Raji (cell line): Measurements from ENCODE around the gene MAEA.

Experiments used
- POLR2A ChIP-seq: IDR thresholded peaks from 2 replicates; pipeline ENCODE4 v1.6.1; 2011; ENCODE audit warnings: low read depth, low read length, control low read depth; ENCODE audit not compliant: insufficient read depth

Gene MAEA

DNA sequence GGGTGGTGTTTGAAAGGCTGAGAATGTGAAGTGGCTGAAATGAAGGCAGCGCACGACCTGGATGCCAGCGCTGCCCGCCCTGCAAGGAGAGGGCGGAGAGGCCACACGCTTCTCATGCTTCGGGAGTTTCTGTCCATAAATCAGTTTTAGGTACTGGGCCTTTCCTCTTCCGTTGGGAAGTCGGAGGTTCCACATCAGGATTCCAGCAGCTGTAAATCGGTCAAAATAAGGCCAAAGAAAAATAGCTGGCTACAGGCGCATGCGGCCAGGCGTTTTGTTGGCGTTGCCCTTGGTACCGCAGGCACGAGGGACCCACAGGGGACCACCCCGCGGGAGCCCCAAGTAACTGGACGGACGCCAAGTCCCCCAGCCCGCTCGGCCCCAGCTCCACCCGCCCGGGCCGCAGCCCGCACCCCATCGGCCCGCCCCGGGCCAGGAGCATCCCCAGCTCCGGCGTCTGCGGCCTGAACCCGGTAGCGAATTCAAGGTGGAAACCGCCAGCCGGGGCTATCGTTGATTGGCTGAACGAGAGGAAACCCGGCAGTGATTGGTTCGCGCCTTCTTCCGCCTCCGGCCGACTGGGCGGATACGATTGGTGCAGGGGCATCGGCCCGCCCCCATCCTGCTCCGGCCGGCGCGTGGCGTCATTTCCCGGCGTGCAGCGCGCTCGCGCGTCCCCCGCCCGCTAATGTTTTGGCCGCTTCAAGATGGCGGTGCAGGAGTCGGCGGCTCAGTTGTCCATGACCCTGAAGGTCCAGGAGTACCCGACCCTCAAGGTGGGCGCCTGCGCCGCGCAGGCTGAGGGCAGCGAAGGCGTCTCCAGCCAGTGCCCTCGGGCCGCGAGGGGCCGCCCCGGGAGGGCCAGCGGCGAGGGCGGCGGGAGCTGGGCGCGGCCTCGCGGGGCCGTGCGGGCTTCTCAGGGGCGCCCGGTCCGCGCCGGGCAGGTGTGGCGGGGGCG is at the start of gene MAEA:
MAEA (plus strand) TSS at position 685 of the 958 bp plus-strand sequence; CDS start at position 708, 23 bp downstream.
- TF ChIP-seq POLR2A = peak; percentile 88

DNA sequence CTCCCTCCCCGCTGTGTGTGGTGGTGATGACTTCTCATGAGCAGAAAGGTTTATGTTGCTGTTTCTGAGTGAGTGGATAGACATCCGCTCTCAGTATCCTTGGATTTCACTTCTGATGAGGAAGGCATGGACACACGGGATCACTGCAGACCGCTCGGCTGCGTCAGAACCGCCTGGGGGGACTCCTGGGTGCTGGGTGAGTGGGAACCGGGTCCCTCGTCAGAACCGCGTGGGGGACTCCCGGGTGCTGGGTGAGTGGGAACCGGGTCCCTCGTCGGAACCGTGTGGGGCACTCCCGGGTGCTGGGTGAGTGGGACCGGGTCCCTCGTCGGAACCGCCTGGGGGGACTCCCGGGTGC is 49.8 kb upstream of the MAEA start:
- TF ChIP-seq POLR2A = no peak

DNA sequence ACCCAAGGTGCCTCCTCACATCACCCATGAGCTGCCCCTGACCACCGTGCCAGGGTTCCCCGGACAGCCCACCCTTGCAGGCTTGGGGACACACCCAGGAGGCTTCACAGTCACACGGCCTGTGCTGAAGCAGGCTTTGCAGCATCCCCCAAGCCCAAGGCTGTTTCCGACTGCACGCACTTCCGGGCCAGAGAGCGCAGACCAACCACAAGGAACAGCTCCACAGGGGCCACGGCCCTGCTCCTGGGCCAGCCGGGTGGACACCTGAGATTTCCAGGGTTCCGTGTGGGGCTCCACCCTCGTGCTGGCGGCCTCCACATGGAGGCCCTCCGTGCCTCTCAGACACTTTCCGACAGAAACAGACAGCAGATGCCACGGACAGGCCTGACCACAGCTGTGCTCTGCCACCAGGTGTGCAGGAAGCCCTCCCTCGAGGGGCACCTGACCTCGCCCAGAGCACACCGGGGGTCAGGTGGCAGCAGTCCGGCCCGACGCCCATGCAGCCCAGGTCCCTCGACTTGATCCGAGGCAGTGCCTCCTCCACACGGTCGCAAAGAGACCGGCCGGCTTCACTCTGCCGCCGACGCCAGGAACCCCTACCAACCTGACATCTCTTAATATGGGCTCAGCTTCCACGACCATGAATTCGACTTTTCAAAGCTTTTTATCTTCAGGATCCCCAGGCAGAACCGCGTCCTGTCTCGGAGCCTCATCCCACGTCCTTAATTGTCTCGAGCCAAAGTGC is 48.8 kb upstream of the MAEA start:
- TF ChIP-seq POLR2A = no peak

DNA sequence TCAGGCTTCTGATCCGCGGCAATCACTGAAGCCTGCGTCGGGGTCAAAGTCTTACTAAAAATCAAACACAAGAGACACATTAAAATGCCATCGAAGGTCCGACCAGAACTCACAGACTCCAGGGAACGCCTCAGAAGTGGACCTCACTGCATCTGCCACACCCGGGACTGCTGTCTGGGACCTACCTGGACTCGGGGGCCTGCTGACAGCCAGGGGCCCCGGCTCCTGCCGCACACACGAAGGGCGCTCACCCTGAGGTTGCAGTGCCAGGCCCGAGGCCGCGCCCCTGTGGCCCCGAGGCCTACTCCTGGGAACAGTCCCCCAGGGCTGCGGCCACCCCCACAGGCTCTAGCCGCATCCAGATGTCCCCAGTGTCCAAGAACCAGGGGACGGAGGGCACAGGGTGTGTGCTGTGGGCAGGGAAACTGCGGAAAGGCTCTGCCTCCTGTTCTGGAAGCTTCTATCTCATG is 48.2 kb upstream of the MAEA start:
- TF ChIP-seq POLR2A = no peak

DNA sequence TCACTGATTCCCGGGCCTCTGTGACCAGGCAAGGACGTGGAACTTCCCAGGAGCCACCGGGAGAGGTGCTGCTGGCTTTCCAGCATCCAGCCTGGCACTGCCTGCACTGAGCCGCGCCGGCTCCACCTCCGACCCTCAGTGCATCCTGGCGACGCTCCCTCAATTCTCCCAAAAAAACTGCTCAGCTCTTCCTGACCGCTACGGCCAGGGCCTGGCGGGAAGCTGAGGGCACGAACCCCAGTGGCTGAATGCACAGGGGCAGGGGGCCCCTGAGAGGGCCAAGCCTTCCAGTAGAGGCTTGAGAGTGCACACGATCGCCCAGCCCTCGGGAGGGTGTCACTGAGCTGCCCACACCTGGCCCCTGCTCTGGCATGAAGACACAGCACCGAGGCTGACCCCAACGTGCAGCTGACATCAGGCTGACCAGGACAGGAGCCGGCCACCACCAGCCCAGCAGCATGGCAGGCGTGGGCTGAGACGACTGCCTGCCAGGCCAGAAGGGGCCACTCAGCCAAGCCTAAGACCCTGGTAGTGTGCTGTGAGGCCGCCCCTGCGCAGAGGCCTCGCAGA is 47.7 kb upstream of the MAEA start:
- no peak for TF ChIP-seq POLR2A

DNA sequence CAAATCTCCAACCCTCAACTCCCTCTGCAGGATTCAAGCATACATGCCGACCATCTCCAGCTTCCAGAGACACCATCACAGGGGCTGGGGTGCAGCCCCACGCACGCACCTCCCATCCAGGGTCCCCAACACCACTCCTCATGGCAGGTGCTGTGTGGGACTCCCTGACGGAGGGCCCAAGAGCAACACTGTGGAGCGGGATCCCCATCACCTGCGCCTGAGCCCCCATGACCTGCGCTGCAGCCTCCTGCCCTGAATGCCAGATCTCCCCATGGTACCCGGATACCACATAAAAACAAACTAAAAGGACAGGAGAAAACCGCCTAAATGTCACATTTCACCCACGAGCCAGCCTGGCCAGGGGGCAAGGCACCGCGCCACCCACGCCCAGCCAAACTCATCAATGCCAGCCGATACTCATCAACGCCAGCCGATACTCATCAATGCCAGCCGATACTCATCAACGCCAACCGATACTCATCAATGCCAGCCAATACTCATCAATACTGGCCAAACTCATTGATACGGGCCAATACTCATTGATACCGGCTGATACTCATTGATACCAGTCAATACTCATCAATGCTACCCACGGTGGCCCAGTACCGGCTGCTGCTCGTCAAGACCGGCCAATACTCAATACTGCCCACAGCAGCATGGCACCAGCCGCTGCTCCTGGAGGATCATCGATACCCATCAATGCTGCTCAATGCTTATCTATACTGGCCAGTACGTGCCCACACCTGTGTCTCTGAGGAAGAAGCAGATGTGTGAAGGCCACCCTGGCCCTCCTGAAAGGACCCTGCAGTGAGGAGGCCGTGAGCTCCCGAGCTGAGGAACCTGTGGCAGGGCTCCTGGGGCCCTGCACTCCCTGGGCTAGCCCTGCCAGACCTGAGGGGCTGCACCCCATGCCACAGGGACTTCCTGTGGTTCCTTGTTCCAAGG is 46.9 kb upstream of the MAEA start:
- TF ChIP-seq POLR2A = no peak

DNA sequence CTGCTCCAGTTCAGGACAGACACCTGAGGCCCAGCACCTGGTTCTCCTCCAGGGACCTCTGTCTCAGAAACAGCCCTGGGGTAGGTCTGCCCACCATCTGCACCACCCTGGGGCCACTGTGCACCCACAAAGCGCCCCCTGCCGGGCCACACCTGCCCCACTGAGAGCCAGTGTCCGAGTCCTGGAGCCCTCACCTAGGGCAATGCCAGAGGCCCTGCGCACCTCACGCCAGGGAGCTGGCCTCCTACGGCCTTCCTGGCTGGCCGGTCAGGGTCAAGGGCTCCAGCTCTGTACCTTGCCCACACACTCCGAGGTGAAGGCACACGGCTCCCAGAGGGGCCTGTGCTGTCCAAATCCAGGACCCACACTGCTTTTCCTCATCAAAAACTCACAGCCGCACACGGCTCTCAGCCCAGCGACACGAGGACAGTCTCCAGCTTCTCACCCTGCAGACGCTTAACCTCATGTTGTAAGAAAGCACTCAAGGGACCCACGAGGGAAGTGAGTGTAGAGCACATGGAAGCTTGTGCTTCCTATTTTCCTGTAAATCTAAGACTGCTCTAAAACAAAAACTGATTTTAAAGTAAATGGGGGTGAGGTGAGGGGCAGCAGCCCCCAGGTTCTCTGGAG is 46.1 kb upstream of the MAEA start:
- TF ChIP-seq POLR2A = no peak

DNA sequence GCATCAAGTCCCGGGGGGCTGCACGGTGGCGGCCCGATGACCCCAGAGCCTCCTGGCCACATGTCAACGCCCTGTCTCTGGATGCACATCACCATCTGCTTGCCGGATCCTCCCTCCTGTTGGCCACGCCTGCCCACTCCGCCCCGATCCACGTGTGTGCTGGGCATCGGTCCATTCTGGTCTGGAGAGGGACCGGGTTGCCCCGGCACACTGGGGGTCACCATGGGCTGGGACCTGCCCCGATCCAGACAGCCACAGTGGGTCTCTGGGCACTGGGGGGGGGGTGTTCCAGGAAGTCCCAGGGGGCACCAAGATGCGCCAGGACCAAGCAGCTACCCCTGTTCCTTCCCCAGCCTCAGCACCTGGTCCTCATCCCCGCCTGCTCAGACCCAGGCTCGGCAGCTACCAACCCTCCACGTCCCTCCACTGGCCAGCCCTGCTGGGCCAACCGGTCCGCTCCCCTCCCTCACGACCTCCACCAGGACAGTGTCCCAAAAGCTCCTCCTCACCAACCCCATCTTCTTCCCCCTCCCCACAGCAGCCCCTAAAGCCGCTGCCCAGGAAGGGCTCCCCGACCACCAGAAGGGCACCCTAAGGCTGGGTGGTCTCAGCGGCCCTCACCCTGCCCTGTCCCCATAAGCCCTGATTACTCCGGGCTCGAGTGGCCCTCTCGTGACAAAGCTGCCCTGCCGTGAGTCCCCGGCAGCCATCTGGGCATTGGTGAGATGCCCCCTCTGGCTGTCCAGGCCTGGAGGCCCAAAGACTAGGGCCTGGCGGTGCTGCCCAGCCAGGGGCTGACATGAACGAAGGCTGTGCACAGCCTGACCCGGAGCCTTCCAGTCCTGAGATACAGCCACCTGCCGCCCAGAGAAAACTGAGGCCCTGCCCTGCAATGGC is 45.4 kb upstream of the MAEA start:
- TF ChIP-seq POLR2A = no peak

DNA sequence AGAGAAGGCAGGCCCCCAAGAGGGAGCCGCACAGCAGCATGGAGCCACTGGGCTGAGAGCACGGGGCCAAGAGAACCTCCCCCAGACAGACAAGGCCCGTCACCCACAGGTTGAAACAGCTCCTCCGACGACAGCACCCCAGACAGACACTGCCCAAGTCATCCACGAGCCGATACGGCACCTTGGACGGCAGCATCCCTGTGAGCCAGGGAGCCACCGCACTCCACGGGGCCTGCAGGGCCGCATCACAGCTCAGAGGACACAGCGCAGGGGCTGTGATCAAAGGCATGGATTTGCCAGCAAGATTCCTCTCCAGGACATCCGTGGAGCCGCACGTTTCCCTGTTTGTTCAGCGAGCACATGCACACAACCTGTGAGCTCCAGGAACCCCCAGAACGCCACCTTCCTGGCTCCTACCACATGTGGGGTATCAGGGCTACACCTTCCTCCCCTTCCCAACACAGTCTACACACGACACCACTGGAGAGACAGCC is 44.7 kb upstream of the MAEA start:
- TF ChIP-seq POLR2A = no peak

DNA sequence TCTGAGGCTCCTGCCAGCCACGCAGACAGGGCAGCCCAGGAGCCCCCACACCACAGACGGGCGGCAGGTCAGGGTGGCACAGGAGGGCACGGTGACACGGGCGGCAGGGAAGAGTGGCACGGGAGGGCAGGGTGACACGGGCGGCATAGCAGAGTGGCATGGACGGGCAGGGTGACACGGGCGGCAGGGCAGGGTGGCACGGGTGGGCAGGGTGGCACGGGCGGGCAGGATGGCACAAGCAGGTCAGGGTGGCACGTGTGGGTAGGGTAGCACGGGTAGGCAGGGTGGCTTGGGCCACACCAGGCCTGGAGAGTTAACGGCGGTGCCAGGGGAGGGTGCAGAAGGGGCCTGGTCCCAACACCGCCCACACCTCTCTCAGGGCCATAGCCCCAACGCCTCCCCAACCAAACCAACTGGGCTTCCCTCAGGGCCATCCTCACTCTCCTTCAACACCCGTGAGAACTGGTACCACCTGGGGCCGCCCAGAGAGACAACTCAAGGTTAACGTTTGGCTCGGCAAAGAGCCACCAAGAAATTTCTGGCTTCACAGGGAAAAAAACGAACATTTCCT is 44.1 kb upstream of the MAEA start:
- 0 out of 2 replicates have a peak, but pooled peaks have one; percentile 6 for TF ChIP-seq POLR2A

DNA sequence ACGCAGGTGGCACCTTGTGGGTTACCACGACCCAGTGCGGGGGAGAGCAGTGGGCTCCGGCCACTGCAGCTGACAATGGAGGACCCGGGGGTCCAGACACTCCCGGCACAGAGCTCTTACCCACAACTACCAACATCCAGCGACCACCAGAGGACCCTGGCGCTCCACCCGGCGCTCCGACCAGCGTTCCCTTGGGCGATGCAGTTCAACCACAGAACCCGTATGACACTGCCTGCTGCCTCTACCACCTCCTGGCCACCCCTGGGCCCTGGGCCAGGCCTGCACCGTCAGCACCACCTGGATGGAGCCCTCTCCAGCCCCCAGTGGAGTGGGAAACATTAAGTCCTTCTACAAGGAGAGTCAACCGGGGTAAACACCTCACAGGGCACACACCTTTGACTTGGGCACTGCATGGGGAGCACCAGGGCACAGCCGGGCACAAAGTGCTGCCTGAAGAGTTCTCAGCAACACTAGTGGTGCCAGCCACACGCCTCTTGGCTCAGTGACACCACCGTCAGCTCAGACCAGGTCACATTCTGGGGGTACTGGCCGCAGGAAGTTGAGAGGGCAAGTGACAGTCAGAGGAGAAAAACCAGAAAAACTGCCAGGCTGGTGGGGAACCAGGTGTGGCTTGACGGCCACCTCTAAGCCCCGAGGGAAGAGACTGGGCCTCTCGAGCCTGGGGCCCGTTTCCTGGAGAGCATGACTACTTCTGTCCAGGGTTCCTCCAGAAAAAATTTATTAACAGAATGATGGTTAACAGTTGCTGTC is 43.4 kb upstream of the MAEA start:
- TF ChIP-seq POLR2A = no peak
